HepG2 (cell line): ENCODE measurements around the gene PPP1R3C. TPM values are rescaled to one million over a fixed set of nuclear protein-coding genes. Genes with fewer than 3 reads are reported as not detected.
A peak's percentile ranks its signal among the peaks of the same experiment; 100 is the strongest.

Experiments used
- ATAC-seq: fragments of 200-7000 bp; cut with Tn5 transposase; 3 replicates; pipeline ENCODE4 v1.9.1; 2020; ENCODE audit warnings: mild to moderate bottlenecking, moderate library complexity
- BruUV-seq: library from RNA; stranded (reverse); fragments of 400-500 nt; replicated peaks from 2 replicates; lab custom pipeline; 2021; lab: Mats Ljungman, UMichigan
- CTCF ChIA-PET: fragments of 300-600 bp; formaldehyde crosslinking; extraction: SDS; loops from one replicate; lab custom pipeline; 2021; ENCODE audit warnings: low total read pairs, inconsistent platforms, low intra/inter-chr PET ratio; lab: Yijun Ruan, JAX
- POLR2A ChIA-PET: fragments of 350-600 bp; sonication (Branson Sonifier 250); formaldehyde crosslinking; loops from one replicate; lab custom pipeline; 2020; ENCODE audit warnings: antibody characterized with exemption, inconsistent platforms; lab: Yijun Ruan, JAX
- DNase-seq: peaks from one replicate; pipeline ENCODE4 v3.0.0-alpha.2; 2015; ENCODE audit warnings: low spot score
- FAIRE-seq: peaks from 3 replicates; lab custom pipeline; 2011; peaks lifted over from hg19 to GRCh38; lab: Jason Lieb, UNC
- H2AFZ ChIP-seq: one replicate; pipeline ENCODE4 v1.6.1; 2011; ENCODE audit warnings: low read length, inconsistent platforms
- H3K27ac ChIP-seq: fragments of 300-600 bp; 3 replicates; pipeline ENCODE4 v1.8.0; 2011; ENCODE audit warnings: mixed run types, mild to moderate bottlenecking, mixed read lengths, low read length, inconsistent platforms; ENCODE audit not compliant: insufficient read depth; ENCODE audit errors: extremely low read length
- H3K27me3 ChIP-seq, 2 experiments: fragments of 200-600 bp in 1 of 2; 2 replicates in 1 of 2; 3 replicates in 1 of 2; pipeline versions ENCODE4 v1.6.0 to v1.8.0; 2011; ENCODE audit warnings: low read length in 2 of 2, mild to moderate bottlenecking in 2 of 2, moderate library complexity in 2 of 2, inconsistent platforms in 1 of 2; ENCODE audit not compliant: insufficient read depth in 2 of 2, control insufficient read depth in 1 of 2
- H3K36me3 ChIP-seq, 2 experiments: fragments of 200-600 bp in 1 of 2; replicated peaks in 1 of 2; 2 replicates in 1 of 2; 3 replicates in 1 of 2; pipeline versions ENCODE4 v1.5.1 to v1.8.0; 2011; ENCODE audit warnings: low read length in 2 of 2, inconsistent platforms in 1 of 2; ENCODE audit not compliant: insufficient read depth in 2 of 2, control insufficient read depth in 1 of 2
- H3K4me1 ChIP-seq: 2 replicates; pipeline ENCODE4 v1.5.1; 2012; ENCODE audit warnings: low read length, inconsistent platforms; ENCODE audit not compliant: insufficient read depth
- H3K4me2 ChIP-seq: 2 replicates; pipeline ENCODE4 v1.6.0; 2011; ENCODE audit warnings: low read depth, low read length, inconsistent platforms
- H3K4me3 ChIP-seq, 3 experiments: fragments of 200-600 bp in 1 of 3; sonication (generic), shearing (Covaris generic) in 1 of 3; replicated peaks in 1 of 3; 2 replicates each; pipeline ENCODE4 v1.5.1; 2011 to 2016; ENCODE audit warnings: low read length in 3 of 3, inconsistent platforms in 2 of 3, low read depth in 2 of 3, mild to moderate bottlenecking in 2 of 3, control low read depth in 1 of 3, mixed read lengths in 1 of 3; ENCODE audit not compliant: insufficient read depth in 1 of 3
- H3K79me2 ChIP-seq: one replicate; pipeline ENCODE4 v1.6.1; 2011; ENCODE audit warnings: low read length, inconsistent platforms; ENCODE audit not compliant: insufficient read depth
- H3K9ac ChIP-seq: 2 replicates; pipeline ENCODE4 v1.6.0; 2011; ENCODE audit warnings: mild to moderate bottlenecking, low read depth, low read length, inconsistent platforms; ENCODE audit not compliant: insufficient read depth
- H3K9me3 ChIP-seq: 2 replicates; pipeline ENCODE4 v1.5.1; 2012; ENCODE audit warnings: mild to moderate bottlenecking, low read length
- H4K20me1 ChIP-seq: 2 replicates; pipeline ENCODE4 v1.6.0; 2011; ENCODE audit warnings: inconsistent platforms, mild to moderate bottlenecking, low read length, moderate library complexity; ENCODE audit not compliant: insufficient read depth
- KDM1A ChIP-seq: IDR thresholded peaks from 2 replicates; pipeline ENCODE4 v1.6.1; 2016; ENCODE audit warnings: missing compliant biosample characterization
- LCORL ChIP-seq, 2 experiments: fragments of 450-650 bp in 1 of 2; sonication (generic) in 1 of 2; formaldehyde crosslinking in 1 of 2; IDR thresholded peaks; 2 replicates each; pipeline versions ENCODE4 v1.5.0 to v1.6.1; 2017 to 2020; ENCODE audit warnings: antibody characterized with exemption in 1 of 2, missing genetic modification reagents in 1 of 2
- TGIF2 ChIP-seq: IDR thresholded peaks from 2 replicates; pipeline ENCODE4 v1.6.1; 2016; ENCODE audit warnings: control low read depth, missing compliant biosample characterization
- U2AF1 ChIP-seq: fragments of 200-400 bp; formaldehyde crosslinking; optimal IDR thresholded peaks from 2 replicates; pipeline ENCODE3; 2017; ENCODE audit warnings: mild to moderate bottlenecking, low read depth, low read length
- ZFP62 ChIP-seq: sonication (generic); formaldehyde crosslinking; IDR thresholded peaks from 2 replicates; pipeline ENCODE4 v1.4.0; 2020; ENCODE audit warnings: missing genetic modification reagents
- ZNF205 ChIP-seq: IDR thresholded peaks from 2 replicates; pipeline ENCODE4 v1.6.1; 2018; ENCODE audit warnings: missing biosample characterization, missing genetic modification reagents
- ZNF235 ChIP-seq: sonication (generic); formaldehyde crosslinking; IDR thresholded peaks from 2 replicates; pipeline ENCODE4 v1.8.1; 2023; ENCODE audit warnings: mild to moderate bottlenecking, missing genetic modification reagents, borderline replicate concordance
- ZNF282 ChIP-seq: fragments of 450-650 bp; IDR thresholded peaks from 2 replicates; pipeline ENCODE4 v1.6.1; 2018; ENCODE audit not compliant: partially characterized antibody
- ZNF546 ChIP-seq: sonication (generic); formaldehyde crosslinking; conservative IDR thresholded peaks from 2 replicates; pipeline ENCODE4 v1.8.1; 2023; ENCODE audit warnings: mild to moderate bottlenecking, missing genetic modification reagents
- ZNF772 ChIP-seq: sonication (generic); formaldehyde crosslinking; IDR thresholded peaks from 2 replicates; pipeline ENCODE4 v1.5.0; 2020; ENCODE audit warnings: mild to moderate bottlenecking, missing genetic modification reagents
- WGBS: methylation state at CpG from one replicate; pipeline ENCODE4 v1.1.6; 2017; ENCODE audit warnings: low lambda C conversion rate; 5-methylcytosine and 5-hydroxymethylcytosine counted together
- in situ Hi-C: cut with HindIII; loops from 2 replicates; pipeline ENCODE4 v1.10.0; 2017; ENCODE audit warnings: low pct_unique_long_range_greater_than_20kb; ENCODE audit not compliant: extremely low pct_ligation_motif_present
- intact Hi-C: fragments of 100-400 bp; cut with micrococcal nuclease; formaldehyde crosslinking; loops from one replicate; pipeline ENCODE4 v1.10.0; 2022; ENCODE audit not compliant: unreplicated experiment
- polyA plus RNA-seq, 8 experiments: library from polyadenylated mRNA; depleted of rRNA in 3 of 8; stranded (reverse) in 7 of 8; unstranded in 1 of 8; fragments of >200 nt; fragmentation: Illumina TruSeq in 4 of 8; extraction: Trizol in 4 of 8; gene quantifications; 2 replicates each; pipeline versions ENCODE4 v1.2.1 to v1.2.3, GENCODE V29; 2011 to 2016; ENCODE audit warnings: low read depth in 4 of 8, missing spikeins in 1 of 8, mixed read lengths in 1 of 8; ENCODE audit not compliant: insufficient read depth in 1 of 8
- total RNA-seq, 5 experiments: library from RNA; depleted of rRNA; stranded (reverse); fragments of >200 nt; fragmentation: Illumina TruSeq; extraction: Trizol; gene quantifications; 2 replicates each; pipeline ENCODE4 v1.2.3, GENCODE V29; 2016; ENCODE audit warnings: low read depth in 1 of 5
- TF ChIP-seq, protein P1 (sequence below): sonication (generic); formaldehyde crosslinking; IDR thresholded peaks from 2 replicates; pipeline ENCODE4 v1.5.1; 2020; ENCODE audit warnings: missing genetic modification reagents, mild to moderate bottlenecking, borderline replicate concordance
- TF ChIP-seq, protein P2 (sequence below): sonication (generic); formaldehyde crosslinking; IDR thresholded peaks from 2 replicates; pipeline ENCODE4 v1.5.0; 2020; ENCODE audit warnings: mild to moderate bottlenecking, missing genetic modification reagents, borderline replicate concordance

PPP1R3C gene
- total and polyA plus RNA-seq, 2 of the 13 experiments (the other 11 are each of a cell fraction or from before 2014, with no cell fraction given) = 13.3 to 14.8 TPM

DNA sequence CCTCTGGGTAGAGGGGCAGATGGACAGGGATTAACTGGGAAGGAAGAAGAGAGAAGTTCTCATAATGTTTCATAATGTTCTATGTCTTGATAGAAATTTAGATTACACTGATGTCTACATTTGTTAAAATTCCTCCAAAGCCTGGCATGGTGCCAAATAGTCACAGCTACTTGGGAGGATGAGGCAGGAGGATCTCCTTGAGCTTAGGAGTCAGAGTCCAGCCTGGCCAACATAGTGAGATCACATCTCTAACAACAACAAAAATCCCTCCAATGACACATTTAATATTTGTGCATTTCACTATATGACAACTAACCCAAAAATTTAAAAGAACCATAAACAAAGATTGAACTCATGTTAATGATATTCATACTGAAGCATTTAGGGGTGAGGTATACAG is 33.0 kb upstream of the PPP1R3C start:
- H3K4me3 ChIP-seq = no peak overlapping the region
- H4K20me1 ChIP-seq = no peaks in the 10 kb centered on the region
- POLR2A ChIA-PET = no interaction called here
- H3K4me2 ChIP-seq = no peak overlapping the region
- TF ChIP-seq LCORL (IDR thresholded peaks at IDR 0.05) (peak; percentile 94), LCORL (CRISPR knock-in tag; IDR thresholded peaks at IDR 0.05) (no peak), ZNF282 (no peak)
- TF ChIP-seq, all 625 proteins: peak for 1
- Histone ChIP-seq H3K4me1 (no peaks in the 10 kb centered on the region), H3K27me3 (no peaks in the 10 kb centered on the region), H3K79me2 (no peaks in the 10 kb centered on the region), H3K27ac (no peak overlapping the region), H3K9me3 (no peaks in the 10 kb centered on the region), H2AFZ (no peak overlapping the region), H3K36me3 (no peaks in the 10 kb centered on the region), H3K9ac (no peak overlapping the region)
- no peak for ATAC-seq
- no peak for DNase-seq
- no TSS peak for BruUV-seq
- no peak for FAIRE-seq
- CTCF ChIA-PET = no interaction called here
- intact Hi-C loops (no loop called here), in situ Hi-C loops (no loop called here)

- CTCF ChIA-PET = no interaction called here
- in situ Hi-C loops = no loop called here
- 85% methylated on average over 2 of the region's 2 CpGs for WGBS
These were observed 31.6 kb upstream of the PPP1R3C start for GRCh38 chr10:91664426-91664825.

More at GRCh38 chr10:91664426-91664825, 31.6 kb upstream of the PPP1R3C start:
- POLR2A ChIA-PET = no interaction called here
- Histone ChIP-seq H2AFZ (no peak overlapping the region), H3K36me3 (no peaks in the 10 kb centered on the region), H3K4me1 (no peaks in the 10 kb centered on the region), H3K4me2 (no peak overlapping the region), H3K9ac (no peak overlapping the region), H3K27ac (no peak overlapping the region), H3K79me2 (no peaks in the 10 kb centered on the region), H4K20me1 (no peaks in the 10 kb centered on the region), H3K9me3 (no peaks in the 10 kb centered on the region), H3K27me3 (no peaks in the 10 kb centered on the region), H3K4me3 (no peak overlapping the region)
- TF ChIP-seq ZNF546 (no peak), ZNF205 (CRISPR knock-in tag) (no peak), TGIF2 (CRISPR knock-in tag) (no peak), ZFP62 (CRISPR knock-in tag) (no peak), KDM1A (no peak), ZNF772 (CRISPR knock-in tag) (no peak), U2AF1 (no peak), ZNF235 (CRISPR knock-in tag) (no peak)
- TF ChIP-seq, protein P1, sequence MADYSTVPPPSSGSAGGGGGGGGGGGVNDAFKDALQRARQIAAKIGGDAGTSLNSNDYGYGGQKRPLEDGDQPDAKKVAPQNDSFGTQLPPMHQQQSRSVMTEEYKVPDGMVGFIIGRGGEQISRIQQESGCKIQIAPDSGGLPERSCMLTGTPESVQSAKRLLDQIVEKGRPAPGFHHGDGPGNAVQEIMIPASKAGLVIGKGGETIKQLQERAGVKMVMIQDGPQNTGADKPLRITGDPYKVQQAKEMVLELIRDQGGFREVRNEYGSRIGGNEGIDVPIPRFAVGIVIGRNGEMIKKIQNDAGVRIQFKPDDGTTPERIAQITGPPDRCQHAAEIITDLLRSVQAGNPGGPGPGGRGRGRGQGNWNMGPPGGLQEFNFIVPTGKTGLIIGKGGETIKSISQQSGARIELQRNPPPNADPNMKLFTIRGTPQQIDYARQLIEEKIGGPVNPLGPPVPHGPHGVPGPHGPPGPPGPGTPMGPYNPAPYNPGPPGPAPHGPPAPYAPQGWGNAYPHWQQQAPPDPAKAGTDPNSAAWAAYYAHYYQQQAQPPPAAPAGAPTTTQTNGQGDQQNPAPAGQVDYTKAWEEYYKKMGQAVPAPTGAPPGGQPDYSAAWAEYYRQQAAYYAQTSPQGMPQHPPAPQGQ (CRISPR knock-in tag) = no peak
- TF ChIP-seq, protein P2, sequence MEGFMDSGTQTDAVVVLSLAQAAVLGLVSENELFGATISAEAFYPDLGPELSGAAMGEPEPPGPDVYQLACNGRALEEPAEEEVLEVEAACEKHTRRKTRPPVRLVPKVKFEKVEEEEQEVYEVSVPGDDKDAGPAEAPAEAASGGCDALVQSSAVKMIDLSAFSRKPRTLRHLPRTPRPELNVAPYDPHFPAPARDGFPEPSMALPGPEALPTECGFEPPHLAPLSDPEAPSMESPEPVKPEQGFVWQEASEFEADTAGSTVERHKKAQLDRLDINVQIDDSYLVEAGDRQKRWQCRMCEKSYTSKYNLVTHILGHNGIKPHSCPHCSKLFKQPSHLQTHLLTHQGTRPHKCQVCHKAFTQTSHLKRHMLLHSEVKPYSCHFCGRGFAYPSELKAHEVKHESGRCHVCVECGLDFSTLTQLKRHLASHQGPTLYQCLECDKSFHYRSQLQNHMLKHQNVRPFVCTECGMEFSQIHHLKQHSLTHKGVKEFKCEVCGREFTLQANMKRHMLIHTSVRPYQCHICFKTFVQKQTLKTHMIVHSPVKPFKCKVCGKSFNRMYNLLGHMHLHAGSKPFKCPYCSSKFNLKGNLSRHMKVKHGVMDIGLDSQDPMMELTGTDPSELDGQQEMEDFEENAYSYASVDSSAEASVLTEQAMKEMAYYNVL (CRISPR knock-in tag) = no peak
- no TSS peak for BruUV-seq
- intact Hi-C loops = no loop called here
- no peak for DNase-seq
- FAIRE-seq = no peak
- no peak for ATAC-seq
